GM06990 (cell line): ENCODE data around the gene ZDHHC3.

Source experiments
- DNase-seq: peaks from one replicate; pipeline ENCODE4 v3.0.0-alpha.2; 2011; ENCODE audit not compliant: insufficient read length; ENCODE audit errors: extremely low read depth
- H3K27me3 ChIP-seq: replicated peaks from 2 replicates; pipeline ENCODE4 v1.6.0; 2011; ENCODE audit warnings: low read length; ENCODE audit not compliant: control insufficient read depth, insufficient read depth
- H3K36me3 ChIP-seq: 2 replicates; pipeline ENCODE4 v1.5.1; 2011; ENCODE audit warnings: low read length; ENCODE audit not compliant: control insufficient read depth, insufficient read depth
- H3K4me3 ChIP-seq: replicated peaks from 2 replicates; pipeline ENCODE4 v1.5.1; 2011; ENCODE audit warnings: low read depth, mild to moderate bottlenecking, control low read depth, low read length
- CTCF ChIP-seq: IDR thresholded peaks from 2 replicates; pipeline ENCODE4 v1.5.1; 2011; ENCODE audit warnings: low read length, control low read depth, mild to moderate bottlenecking, inconsistent platforms; ENCODE audit not compliant: insufficient read depth, poor library complexity, severe bottlenecking

ZDHHC3 gene

GRCh38 chr3:44910693-44911092 is 65.3 kb downstream of the ZDHHC3 start:
- H3K27me3 ChIP-seq = no peaks in the 10 kb centered on the region
- no peak overlapping the region for H3K4me3 ChIP-seq
- no peak for TF ChIP-seq CTCF
- H3K36me3 ChIP-seq = no peaks in the 10 kb centered on the region
- DNase-seq = no peak

DNA sequence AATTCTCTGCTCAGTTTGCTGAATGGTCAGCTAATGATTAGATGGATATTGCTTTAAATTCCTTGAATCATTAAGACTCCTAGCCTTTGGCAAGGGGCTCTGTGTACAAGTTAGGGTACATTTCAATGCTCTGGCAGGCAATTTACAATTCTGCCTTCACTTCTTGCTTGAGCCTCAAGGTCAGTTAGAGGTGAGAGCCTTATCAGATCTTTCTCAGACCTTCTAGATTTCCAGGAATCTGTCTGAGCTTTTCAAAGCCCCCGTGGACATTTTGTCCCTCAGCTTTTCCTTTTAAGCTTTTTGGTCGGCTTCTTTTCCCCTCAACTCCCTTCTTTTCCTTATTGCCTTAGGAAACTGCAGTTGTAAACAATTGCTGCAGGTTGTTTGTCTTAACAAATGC is 66.9 kb downstream of the ZDHHC3 start:
- no peaks in the 10 kb centered on the region for H3K36me3 ChIP-seq
- no peak for TF ChIP-seq CTCF
- DNase-seq = no peak
- H3K27me3 ChIP-seq = no peaks in the 10 kb centered on the region
- H3K4me3 ChIP-seq = no peak overlapping the region

DNA sequence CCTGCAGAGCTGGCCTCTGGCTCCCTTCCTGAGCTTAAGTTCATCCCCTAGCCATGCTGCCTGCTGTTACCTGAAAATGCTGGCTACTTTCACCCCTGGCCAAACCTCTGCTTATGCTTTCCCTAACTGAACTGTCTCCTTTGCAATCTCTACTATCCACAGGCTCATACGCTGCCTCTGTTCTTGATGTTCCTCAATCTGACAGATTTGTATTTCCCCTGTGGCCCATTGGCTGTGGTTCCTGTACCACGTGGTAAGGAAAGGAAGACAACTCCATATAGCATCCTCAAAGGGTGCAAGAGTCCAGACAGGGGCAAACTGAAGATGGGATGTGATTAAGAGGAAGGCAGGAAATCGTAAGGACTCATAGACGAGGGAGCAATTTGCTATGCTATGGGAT is 68.4 kb downstream of the ZDHHC3 start:
- DNase-seq = no peak
- H3K36me3 ChIP-seq = no peaks in the 10 kb centered on the region
- no peak overlapping the region for H3K4me3 ChIP-seq
- no peak for TF ChIP-seq CTCF
- H3K27me3 ChIP-seq = no peaks in the 10 kb centered on the region

GRCh38 chr3:44906997-44907396 is 69.0 kb downstream of the ZDHHC3 start:
- Histone ChIP-seq H3K36me3 (no peaks in the 10 kb centered on the region), H3K27me3 (no peaks in the 10 kb centered on the region), H3K4me3 (no peak overlapping the region)
- no peak for TF ChIP-seq CTCF
- DNase-seq = no peak

DNA sequence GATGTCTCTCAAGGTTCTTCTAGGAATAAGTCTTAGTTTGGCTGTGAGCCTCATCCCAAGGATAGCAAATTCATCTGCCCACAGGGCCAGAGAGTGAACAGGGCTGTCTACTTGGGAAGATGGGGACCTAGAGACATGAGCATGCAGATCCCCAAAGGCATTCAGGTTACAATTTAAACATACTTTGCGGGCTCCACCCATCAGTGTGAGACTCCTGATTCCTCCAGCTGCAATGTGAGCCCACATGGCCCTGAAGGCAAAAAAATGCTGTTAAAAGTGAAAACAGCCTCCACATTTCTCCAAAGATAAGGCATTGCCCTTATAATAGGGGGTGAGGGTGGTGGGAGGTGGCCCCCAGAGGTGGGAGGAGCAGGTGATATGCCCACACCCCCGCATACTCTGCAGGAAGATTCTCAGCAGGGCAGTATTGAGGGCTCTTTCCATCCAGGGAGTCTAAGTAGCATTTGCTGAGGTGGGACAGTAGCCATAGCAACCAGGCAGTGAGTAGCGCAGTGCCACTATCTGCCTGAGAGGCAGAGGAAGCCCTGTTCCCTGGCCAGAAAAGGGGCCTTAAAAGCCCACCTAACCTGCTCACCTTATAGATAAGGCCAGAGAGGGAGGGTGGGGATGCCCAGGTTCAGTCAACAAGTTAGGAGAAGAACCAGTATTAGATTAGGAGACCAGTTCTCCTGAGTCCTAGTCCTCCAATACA is 70.4 kb downstream of the ZDHHC3 start:
- no peak for TF ChIP-seq CTCF
- Histone ChIP-seq H3K4me3 (no peak overlapping the region), H3K27me3 (no peaks in the 10 kb centered on the region), H3K36me3 (no peaks in the 10 kb centered on the region)
- DNase-seq = no peak

DNA sequence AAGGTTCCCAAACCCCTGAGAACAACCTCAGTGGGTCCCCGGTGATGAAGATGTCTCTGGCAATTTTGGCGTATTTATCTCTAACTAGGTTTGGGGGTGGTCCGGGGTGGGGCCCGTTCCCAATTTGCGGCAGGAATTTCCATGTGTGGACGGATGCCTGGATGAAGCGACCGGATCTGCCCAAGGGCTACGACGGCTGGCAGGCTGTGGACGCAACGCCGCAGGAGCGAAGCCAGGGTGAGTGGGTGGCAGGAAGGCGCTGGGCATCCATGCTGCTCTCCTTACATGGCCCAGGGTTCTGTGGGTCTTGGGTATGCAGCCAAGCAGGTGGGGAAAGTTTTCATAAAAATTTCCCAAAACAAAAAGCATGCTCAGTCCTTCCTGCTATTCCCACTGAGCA is 72.2 kb downstream of the ZDHHC3 start:
- Histone ChIP-seq H3K36me3 (no peaks in the 10 kb centered on the region), H3K4me3 (no peak overlapping the region), H3K27me3 (no peaks in the 10 kb centered on the region)
- no peak for DNase-seq
- TF ChIP-seq CTCF = no peak
